Loucy (cell line): ENCODE data around the gene HDLBP.

Experiments used
- EZH2phosphoT487 ChIP-seq: fragments of 200-600 bp; IDR thresholded peaks from 2 replicates; pipeline ENCODE4 v1.6.1; 2018; ENCODE audit warnings: antibody characterized with exemption, mild to moderate bottlenecking, moderate library complexity, borderline replicate concordance
- TF ChIP-seq, protein P1 (sequence below): fragments of 200-600 bp; sonication (generic); conservative IDR thresholded peaks from 2 replicates; pipeline ENCODE4 v1.5.1; 2014; ENCODE audit warnings: mild to moderate bottlenecking, antibody characterized with exemption, low read length

DNA sequence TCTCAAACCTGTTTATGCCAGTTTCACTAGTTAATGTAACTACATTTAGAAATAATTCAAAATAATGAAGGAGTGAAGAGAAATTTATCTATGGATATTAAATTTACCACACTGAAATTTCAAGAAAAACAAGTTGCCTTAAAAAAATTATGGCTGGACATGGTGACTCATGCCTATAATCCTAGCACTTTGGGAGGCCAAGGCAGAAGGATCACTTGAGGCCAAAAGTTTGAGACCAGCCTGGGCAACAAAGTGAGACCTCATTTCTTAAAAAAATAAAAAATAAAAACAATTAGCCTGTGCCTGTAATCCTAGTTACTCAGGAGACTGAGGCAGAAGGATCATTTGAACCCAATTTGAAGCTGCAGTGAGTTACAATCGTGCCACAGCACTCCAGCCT is 29.9 kb downstream of the HDLBP start:
- TF ChIP-seq, protein P1, sequence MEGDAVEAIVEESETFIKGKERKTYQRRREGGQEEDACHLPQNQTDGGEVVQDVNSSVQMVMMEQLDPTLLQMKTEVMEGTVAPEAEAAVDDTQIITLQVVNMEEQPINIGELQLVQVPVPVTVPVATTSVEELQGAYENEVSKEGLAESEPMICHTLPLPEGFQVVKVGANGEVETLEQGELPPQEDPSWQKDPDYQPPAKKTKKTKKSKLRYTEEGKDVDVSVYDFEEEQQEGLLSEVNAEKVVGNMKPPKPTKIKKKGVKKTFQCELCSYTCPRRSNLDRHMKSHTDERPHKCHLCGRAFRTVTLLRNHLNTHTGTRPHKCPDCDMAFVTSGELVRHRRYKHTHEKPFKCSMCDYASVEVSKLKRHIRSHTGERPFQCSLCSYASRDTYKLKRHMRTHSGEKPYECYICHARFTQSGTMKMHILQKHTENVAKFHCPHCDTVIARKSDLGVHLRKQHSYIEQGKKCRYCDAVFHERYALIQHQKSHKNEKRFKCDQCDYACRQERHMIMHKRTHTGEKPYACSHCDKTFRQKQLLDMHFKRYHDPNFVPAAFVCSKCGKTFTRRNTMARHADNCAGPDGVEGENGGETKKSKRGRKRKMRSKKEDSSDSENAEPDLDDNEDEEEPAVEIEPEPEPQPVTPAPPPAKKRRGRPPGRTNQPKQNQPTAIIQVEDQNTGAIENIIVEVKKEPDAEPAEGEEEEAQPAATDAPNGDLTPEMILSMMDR = no peak
- no peak for TF ChIP-seq EZH2phosphoT487
